Brain microvascular endothelial cell (primary cell): ENCODE data around the gene DCDC2.
"Not testable (repeated sequence)": the region's sequence is repeated elsewhere in the genome, so short reads cannot be mapped to it uniquely, and the experiment has no call there.

Source experiments
- DNase-seq: peaks from one replicate; pipeline ENCODE4 v3.0.0-alpha.2; 2020
- H3K27ac ChIP-seq: fragments of 250-450 bp; sonication (Bioruptor Pico); 2 replicates; pipeline ENCODE4 v1.5.1; 2020; ENCODE audit warnings: mild to moderate bottlenecking, moderate library complexity
- H3K27me3 ChIP-seq: fragments of 250-450 bp; sonication (Bioruptor Pico); replicated peaks from 2 replicates; pipeline ENCODE4 v1.5.1; 2020; ENCODE audit warnings: mild to moderate bottlenecking
- H3K36me3 ChIP-seq: fragments of 250-450 bp; sonication (Bioruptor Pico); replicated peaks from 2 replicates; pipeline ENCODE4 v1.5.1; 2020; ENCODE audit warnings: mild to moderate bottlenecking
- H3K4me3 ChIP-seq: 2 replicates; pipeline ENCODE4 v1.5.1; 2011; ENCODE audit warnings: low read depth, mild to moderate bottlenecking, control low read depth, low read length, moderate library complexity
- CTCF ChIP-seq: IDR thresholded peaks from 2 replicates; pipeline ENCODE4 v1.5.1; 2011; ENCODE audit warnings: low read depth, mild to moderate bottlenecking, moderate library complexity, low read length, control low read depth, inconsistent platforms; ENCODE audit errors: missing control alignments
- in situ Hi-C: cut with HindIII; loops from 2 replicates; pipeline ENCODE4 v1.10.0; 2017; ENCODE audit warnings: low sequenced_read_pairs, low pct_ligation_motif_present

The DCDC2 gene

GRCh38 chr6:24307881-24308280, 50.0 kb downstream of the DCDC2 start:
- no peak for TF ChIP-seq CTCF
- in situ Hi-C loops, result no loop called here
- Histone ChIP-seq H3K36me3 (no peaks in the 10 kb centered on the region), H3K4me3 (no peak overlapping the region), H3K27ac (no peak overlapping the region), H3K27me3 (no peaks in the 10 kb centered on the region)
- DNase-seq, result peak; percentile 36

GRCh38 chr6:24306936-24307335, 50.9 kb downstream of the DCDC2 start:
- Histone ChIP-seq H3K36me3 (no peaks in the 10 kb centered on the region), H3K4me3 (no peak overlapping the region), H3K27me3 (no peaks in the 10 kb centered on the region), H3K27ac (no peak overlapping the region)
- no peak for TF ChIP-seq CTCF
- in situ Hi-C loops, result no loop called here
- DNase-seq, result no peak

GRCh38 chr6:24306038-24306437, 51.8 kb downstream of the DCDC2 start:
- no peak for TF ChIP-seq CTCF
- H3K4me3 ChIP-seq, result no peak overlapping the region
- H3K27me3 ChIP-seq, result no peaks in the 10 kb centered on the region
- H3K36me3 ChIP-seq, result no peaks in the 10 kb centered on the region
- DNase-seq, result no peak
- in situ Hi-C loops, result no loop called here
- no peak overlapping the region for H3K27ac ChIP-seq

GRCh38 chr6:24296944-24297343, 60.9 kb downstream of the DCDC2 start:
- Histone ChIP-seq H3K36me3 (no peaks in the 10 kb centered on the region), H3K4me3 (no peak overlapping the region), H3K27ac (no peak overlapping the region), H3K27me3 (no peaks in the 10 kb centered on the region)
- no peak for DNase-seq
- TF ChIP-seq CTCF, result no peak
- in situ Hi-C loops, result no loop called here

- H3K4me3 ChIP-seq, in situ Hi-C loops, H3K27me3 ChIP-seq, H3K27ac ChIP-seq, DNase-seq, H3K36me3 ChIP-seq: not testable (repeated sequence)
Measured at GRCh38 chr6:24293852-24294251, 64.0 kb downstream of the DCDC2 start.

- no peak for DNase-seq
- H3K36me3 ChIP-seq, result no peaks in the 10 kb centered on the region
- H3K4me3 ChIP-seq, result no peak overlapping the region
- H3K27me3 ChIP-seq, result no peaks in the 10 kb centered on the region
- no peak overlapping the region for H3K27ac ChIP-seq
- no peak for TF ChIP-seq CTCF
- in situ Hi-C loops, result no loop called here
Measured at GRCh38 chr6:24287239-24287638, 70.6 kb downstream of the DCDC2 start.
